ENCODE data around the gene MTCH1.

MTCH1 gene

DNA sequence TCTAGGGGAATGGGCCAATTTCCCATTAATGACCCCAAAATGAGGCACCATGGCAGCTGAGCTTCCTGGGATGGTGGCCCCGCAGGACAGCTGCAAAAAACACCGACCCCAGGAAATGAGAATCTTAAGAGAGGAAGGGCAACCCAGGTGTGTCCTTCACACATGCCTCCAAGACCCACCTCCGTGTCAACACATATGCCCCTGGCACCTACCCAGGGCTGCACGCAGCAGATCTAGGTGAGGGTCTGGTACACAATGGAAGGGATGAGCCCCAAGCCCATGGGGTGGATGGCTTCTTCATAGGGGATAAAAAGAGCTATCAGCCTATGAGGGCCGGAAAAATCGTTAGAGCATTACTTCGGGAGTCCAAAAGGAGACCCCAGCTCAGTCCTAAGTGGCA is 9.5 kb downstream of the MTCH1 start:
- H3K4me1 ChIP-seq (ENCODE audit: insufficient read depth, poor library complexity, severe bottlenecking), result no peaks in the 10 kb centered on the region
- no peaks in the 10 kb centered on the region for H3K9me3 ChIP-seq (ENCODE audit: severe bottlenecking)
- no peaks in the 10 kb centered on the region for H3K27me3 ChIP-seq (ENCODE audit: insufficient read depth, poor library complexity, severe bottlenecking)
- DNase-seq (ENCODE audit: low spot score) (no peak), ATAC-seq (ENCODE audit: low read depth) (no peak)
- H3K27ac ChIP-seq (ENCODE audit: poor library complexity, severe bottlenecking), result no peak overlapping the region
- H3K36me3 ChIP-seq (ENCODE audit: low read depth), result peaks cover 90% of the 10 kb centered on the region
- TF ChIP-seq, protein P1, sequence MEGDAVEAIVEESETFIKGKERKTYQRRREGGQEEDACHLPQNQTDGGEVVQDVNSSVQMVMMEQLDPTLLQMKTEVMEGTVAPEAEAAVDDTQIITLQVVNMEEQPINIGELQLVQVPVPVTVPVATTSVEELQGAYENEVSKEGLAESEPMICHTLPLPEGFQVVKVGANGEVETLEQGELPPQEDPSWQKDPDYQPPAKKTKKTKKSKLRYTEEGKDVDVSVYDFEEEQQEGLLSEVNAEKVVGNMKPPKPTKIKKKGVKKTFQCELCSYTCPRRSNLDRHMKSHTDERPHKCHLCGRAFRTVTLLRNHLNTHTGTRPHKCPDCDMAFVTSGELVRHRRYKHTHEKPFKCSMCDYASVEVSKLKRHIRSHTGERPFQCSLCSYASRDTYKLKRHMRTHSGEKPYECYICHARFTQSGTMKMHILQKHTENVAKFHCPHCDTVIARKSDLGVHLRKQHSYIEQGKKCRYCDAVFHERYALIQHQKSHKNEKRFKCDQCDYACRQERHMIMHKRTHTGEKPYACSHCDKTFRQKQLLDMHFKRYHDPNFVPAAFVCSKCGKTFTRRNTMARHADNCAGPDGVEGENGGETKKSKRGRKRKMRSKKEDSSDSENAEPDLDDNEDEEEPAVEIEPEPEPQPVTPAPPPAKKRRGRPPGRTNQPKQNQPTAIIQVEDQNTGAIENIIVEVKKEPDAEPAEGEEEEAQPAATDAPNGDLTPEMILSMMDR (IDR thresholded peaks at IDR 0.05; ENCODE audit: poor library complexity, severe bottlenecking), result no peak
- H3K4me3 ChIP-seq (ENCODE audit: severe bottlenecking), result no peak overlapping the region

DNA sequence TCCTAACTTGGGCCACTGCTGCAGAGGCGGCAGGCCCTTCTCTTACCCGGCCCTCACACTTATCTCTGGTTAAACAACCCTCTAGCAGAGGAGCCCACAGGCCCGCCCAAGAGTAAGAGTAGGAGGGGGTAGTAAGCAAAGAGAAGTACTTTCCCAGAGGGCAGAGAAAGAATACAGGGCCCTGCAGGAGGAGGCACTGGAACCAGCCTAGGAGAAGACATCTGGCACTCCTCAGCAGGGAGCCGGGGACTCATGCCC is 10.1 kb downstream of the MTCH1 start:
- ATAC-seq (ENCODE audit: low read depth), result no peak
- Histone ChIP-seq H3K4me1 (ENCODE audit: insufficient read depth, poor library complexity, severe bottlenecking) (no peaks in the 10 kb centered on the region), H3K27me3 (ENCODE audit: insufficient read depth, poor library complexity, severe bottlenecking) (no peaks in the 10 kb centered on the region), H3K4me3 (ENCODE audit: severe bottlenecking) (no peak overlapping the region), H3K36me3 (ENCODE audit: low read depth) (peaks cover 95% of the 10 kb centered on the region), H3K9me3 (ENCODE audit: severe bottlenecking) (no peaks in the 10 kb centered on the region), H3K27ac (ENCODE audit: poor library complexity, severe bottlenecking) (no peak overlapping the region)
- no peak for DNase-seq (ENCODE audit: low spot score)
- TF ChIP-seq, protein P1 (IDR thresholded peaks at IDR 0.05; ENCODE audit: poor library complexity, severe bottlenecking), result no peak

DNA sequence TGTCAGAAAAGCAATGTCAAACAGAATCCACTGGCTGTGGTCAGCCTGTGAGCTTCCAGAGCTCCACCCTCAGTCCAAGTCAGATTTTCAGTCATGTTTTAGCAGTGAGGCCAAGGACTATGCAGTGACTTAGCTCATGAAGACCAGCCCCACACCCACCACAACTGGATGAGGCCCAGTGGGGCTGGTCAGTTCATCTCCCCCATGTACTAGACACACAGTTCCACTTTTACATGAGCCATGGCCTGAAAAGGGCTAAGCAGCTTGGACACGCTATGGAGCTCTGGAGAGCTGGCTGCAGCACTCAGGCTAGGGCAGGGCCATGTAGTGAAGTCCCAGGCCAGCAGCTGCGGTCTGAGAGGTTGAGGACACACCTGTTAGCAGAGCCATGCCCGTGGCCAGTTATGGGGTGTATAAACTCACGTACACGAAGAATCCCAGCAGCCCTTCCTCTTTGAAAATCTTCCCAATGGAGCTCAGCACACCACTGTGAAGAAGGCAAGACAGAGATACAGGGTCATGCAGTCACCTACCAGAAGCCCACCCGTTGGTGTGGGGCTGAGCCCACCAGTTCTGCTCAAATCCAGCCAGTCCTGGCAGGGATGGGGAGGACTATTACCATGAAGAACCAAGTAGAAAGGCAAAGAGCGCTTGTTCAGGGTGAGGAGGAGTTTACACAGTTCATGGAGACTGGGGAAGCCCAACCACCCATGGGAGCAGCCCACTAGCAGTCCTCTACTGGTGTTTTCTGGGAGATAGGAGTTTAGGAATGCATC is 10.6 kb downstream of the MTCH1 start:
- H3K36me3 ChIP-seq (ENCODE audit: low read depth), result peaks cover 96% of the 10 kb centered on the region
- H3K4me3 ChIP-seq (ENCODE audit: severe bottlenecking), result no peak overlapping the region
- DNase-seq (ENCODE audit: low spot score), result no peak
- no peak for ATAC-seq (ENCODE audit: low read depth)
- no peak overlapping the region for H3K27ac ChIP-seq (ENCODE audit: poor library complexity, severe bottlenecking)
- no peaks in the 10 kb centered on the region for H3K27me3 ChIP-seq (ENCODE audit: insufficient read depth, poor library complexity, severe bottlenecking)
- H3K9me3 ChIP-seq (ENCODE audit: severe bottlenecking), result no peaks in the 10 kb centered on the region
- TF ChIP-seq, protein P1 (IDR thresholded peaks at IDR 0.05; ENCODE audit: poor library complexity, severe bottlenecking), result no peak
- no peaks in the 10 kb centered on the region for H3K4me1 ChIP-seq (ENCODE audit: insufficient read depth, poor library complexity, severe bottlenecking)

DNA sequence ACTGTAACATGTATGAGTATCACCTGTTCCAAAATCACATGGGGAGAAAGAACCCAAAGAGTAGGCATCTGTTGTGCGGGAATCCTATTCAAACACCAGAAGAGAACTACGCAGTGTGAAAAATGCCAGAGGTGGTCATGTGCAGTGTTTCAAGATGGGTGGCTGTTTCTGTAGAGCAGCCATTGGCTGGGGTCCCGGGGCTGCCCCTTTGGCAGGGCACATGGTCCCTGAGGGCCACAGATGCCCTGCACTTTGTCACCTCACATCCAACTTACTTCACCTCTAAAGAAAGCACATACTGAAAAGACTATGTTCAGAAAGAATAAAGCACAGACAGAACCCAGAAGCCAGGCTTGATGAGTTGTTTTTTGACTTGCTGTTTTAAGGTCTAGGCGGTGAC is 12.3 kb downstream of the MTCH1 start:
- Histone ChIP-seq H3K36me3 (ENCODE audit: low read depth) (peaks cover 98% of the 10 kb centered on the region), H3K9me3 (ENCODE audit: severe bottlenecking) (no peaks in the 10 kb centered on the region), H3K27ac (ENCODE audit: poor library complexity, severe bottlenecking) (no peak overlapping the region), H3K4me1 (ENCODE audit: insufficient read depth, poor library complexity, severe bottlenecking) (peaks cover 7% of the 10 kb centered on the region), H3K27me3 (ENCODE audit: insufficient read depth, poor library complexity, severe bottlenecking) (no peaks in the 10 kb centered on the region), H3K4me3 (ENCODE audit: severe bottlenecking) (no peak overlapping the region)
- no peak for ATAC-seq (ENCODE audit: low read depth)
- no peak for DNase-seq (ENCODE audit: low spot score)
- TF ChIP-seq, protein P1 (IDR thresholded peaks at IDR 0.05; ENCODE audit: poor library complexity, severe bottlenecking), result no peak

GRCh38 chr6:36973190-36973589 is 12.8 kb downstream of the MTCH1 start:
- no peak for DNase-seq (ENCODE audit: low spot score)
- Histone ChIP-seq H3K27ac (ENCODE audit: poor library complexity, severe bottlenecking) (no peak overlapping the region), H3K4me3 (ENCODE audit: severe bottlenecking) (no peak overlapping the region), H3K4me1 (ENCODE audit: insufficient read depth, poor library complexity, severe bottlenecking) (peaks cover 10% of the 10 kb centered on the region), H3K9me3 (ENCODE audit: severe bottlenecking) (no peaks in the 10 kb centered on the region), H3K36me3 (ENCODE audit: low read depth) (peaks cover 99% of the 10 kb centered on the region), H3K27me3 (ENCODE audit: insufficient read depth, poor library complexity, severe bottlenecking) (no peaks in the 10 kb centered on the region)
- ATAC-seq (ENCODE audit: low read depth), result no peak
- TF ChIP-seq, protein P1 (IDR thresholded peaks at IDR 0.05; ENCODE audit: poor library complexity, severe bottlenecking), result no peak

Measured in RWPE2 (cell line).